HepG2 (cell line): ENCODE measurements around the gene LAPTM4A. TPM values are rescaled to one million over a fixed set of nuclear protein-coding genes. Genes with fewer than 3 reads are reported as not detected.

Experiments used
- BHLHE40 ChIP-seq: IDR thresholded peaks from 2 replicates; pipeline ENCODE4 v1.6.1; 2011; ENCODE audit warnings: low read length, improper control_type of control experiment
- ELF1 ChIP-seq: sonication (generic); formaldehyde crosslinking; IDR thresholded peaks from 2 replicates; pipeline ENCODE4 v1.4.0; 2020; ENCODE audit warnings: missing genetic modification reagents
- FLYWCH1 ChIP-seq: sonication (generic); formaldehyde crosslinking; IDR thresholded peaks from 2 replicates; pipeline ENCODE4 v1.8.1; 2023; ENCODE audit warnings: mild to moderate bottlenecking, missing genetic modification reagents
- FOSL1 ChIP-seq: sonication (generic); formaldehyde crosslinking; IDR thresholded peaks from 2 replicates; pipeline ENCODE4 v1.9.0; 2021; ENCODE audit warnings: missing genetic modification reagents, borderline replicate concordance
- FOXP1 ChIP-seq, 2 experiments: fragments of 450-650 bp in 1 of 2; IDR thresholded peaks; 2 replicates each; pipeline ENCODE4 v1.6.1; 2017 to 2018; ENCODE audit warnings: antibody characterized with exemption in 1 of 2
- HNRNPL ChIP-seq: fragments of 200-400 bp; formaldehyde crosslinking; IDR thresholded peaks from 2 replicates; pipeline ENCODE4 v1.6.1; 2017; ENCODE audit warnings: mild to moderate bottlenecking, low read depth, low read length
- IKZF4 ChIP-seq: sonication (generic); formaldehyde crosslinking; IDR thresholded peaks from 2 replicates; pipeline ENCODE4 v1.5.1; 2020; ENCODE audit warnings: borderline replicate concordance, mild to moderate bottlenecking, low read depth, missing genetic modification reagents; ENCODE audit errors: not compliant biosample characterization
- MATR3 ChIP-seq: sonication (generic); formaldehyde crosslinking; IDR thresholded peaks from 2 replicates; pipeline ENCODE4 v1.4.0; 2020; ENCODE audit warnings: missing genetic modification reagents
- PBX3 ChIP-seq: sonication (generic); formaldehyde crosslinking; IDR thresholded peaks from 2 replicates; pipeline ENCODE4 v1.8.1; 2023; ENCODE audit warnings: missing genetic modification reagents, inconsistent platforms, borderline replicate concordance
- PHF8 ChIP-seq: sonication (generic); formaldehyde crosslinking; IDR thresholded peaks from 2 replicates; pipeline ENCODE4 v1.5.0; 2020; ENCODE audit warnings: missing genetic modification reagents
- PPARG ChIP-seq: conservative IDR thresholded peaks from 2 replicates; pipeline ENCODE4 v1.6.1; 2016; ENCODE audit warnings: missing biosample characterization, missing genetic modification reagents
- RXRB ChIP-seq: IDR thresholded peaks from 2 replicates; pipeline ENCODE4 v1.6.1; 2016; ENCODE audit warnings: borderline replicate concordance, missing genetic modification reagents, missing compliant biosample characterization
- SALL1 ChIP-seq: sonication (generic); formaldehyde crosslinking; IDR thresholded peaks from 2 replicates; pipeline ENCODE4 v1.8.0; 2022; ENCODE audit warnings: mild to moderate bottlenecking, missing genetic modification reagents
- SNAPC2 ChIP-seq: sonication (generic); formaldehyde crosslinking; IDR thresholded peaks from 2 replicates; pipeline ENCODE4 v1.8.1; 2022; ENCODE audit warnings: mild to moderate bottlenecking, missing genetic modification reagents
- ZBTB20 ChIP-seq: sonication (generic); formaldehyde crosslinking; IDR thresholded peaks from 2 replicates; pipeline ENCODE4 v1.8.1; 2023; ENCODE audit warnings: missing genetic modification reagents, low read depth, mild to moderate bottlenecking, borderline replicate concordance
- ZBTB21 ChIP-seq: sonication (generic); formaldehyde crosslinking; IDR thresholded peaks from 2 replicates; pipeline ENCODE4 v1.4.0; 2020; ENCODE audit warnings: missing genetic modification reagents
- ZHX2 ChIP-seq, 2 experiments: sonication (generic) in 1 of 2; formaldehyde crosslinking in 1 of 2; IDR thresholded peaks; 2 replicates each; pipeline versions ENCODE4 v1.6.1 to v1.9.0; 2014 to 2022; ENCODE audit warnings: antibody characterized with exemption in 1 of 2, borderline replicate concordance in 1 of 2, inconsistent platforms in 1 of 2, low read depth in 1 of 2, missing genetic modification reagents in 1 of 2
- ZKSCAN5 ChIP-seq: sonication (generic); formaldehyde crosslinking; IDR thresholded peaks from 2 replicates; pipeline ENCODE4 v1.5.1; 2020; ENCODE audit warnings: mild to moderate bottlenecking, missing genetic modification reagents
- ZNF430 ChIP-seq: sonication (generic); formaldehyde crosslinking; IDR thresholded peaks from 2 replicates; pipeline ENCODE4 v1.9.0; 2021; ENCODE audit warnings: mild to moderate bottlenecking, missing genetic modification reagents
- ZNF552 ChIP-seq: sonication (generic); formaldehyde crosslinking; IDR thresholded peaks from 2 replicates; pipeline ENCODE4 v1.9.0; 2022; ENCODE audit warnings: missing genetic modification reagents, mild to moderate bottlenecking, borderline replicate concordance
- ZNF776 ChIP-seq: sonication (generic); formaldehyde crosslinking; IDR thresholded peaks from 2 replicates; pipeline ENCODE4 v1.4.0; 2020; ENCODE audit warnings: mild to moderate bottlenecking, missing genetic modification reagents
- ZNF841 ChIP-seq: sonication (generic); formaldehyde crosslinking; IDR thresholded peaks from 2 replicates; pipeline ENCODE4 v1.8.1; 2023; ENCODE audit warnings: missing genetic modification reagents, borderline replicate concordance
- polyA plus RNA-seq, 8 experiments: library from polyadenylated mRNA; depleted of rRNA in 3 of 8; stranded (reverse) in 7 of 8; unstranded in 1 of 8; fragments of >200 nt; fragmentation: Illumina TruSeq in 4 of 8; extraction: Trizol in 4 of 8; gene quantifications; 2 replicates each; pipeline versions ENCODE4 v1.2.1 to v1.2.3, GENCODE V29; 2011 to 2016; ENCODE audit warnings: low read depth in 4 of 8, missing spikeins in 1 of 8, mixed read lengths in 1 of 8; ENCODE audit not compliant: insufficient read depth in 1 of 8
- total RNA-seq, 5 experiments: library from RNA; depleted of rRNA; stranded (reverse); fragments of >200 nt; fragmentation: Illumina TruSeq; extraction: Trizol; gene quantifications; 2 replicates each; pipeline ENCODE4 v1.2.3, GENCODE V29; 2016; ENCODE audit warnings: low read depth in 1 of 5
- TF ChIP-seq, protein P1 (sequence below): sonication (generic); formaldehyde crosslinking; IDR thresholded peaks from 2 replicates; pipeline ENCODE4 v1.4.0; 2020; ENCODE audit warnings: missing genetic modification reagents

The LAPTM4A gene
- total and polyA plus RNA-seq, 2 of the 13 experiments (the other 11 are each of a cell fraction or from before 2014, with no cell fraction given), result 116 to 558 TPM

GRCh38 chr2:20077411-20077940, 26.0 kb upstream of the LAPTM4A start (continued):
- 0 out of 2 replicates have a peak, but pooled peaks have one; percentile 15 for TF ChIP-seq ELF1 (CRISPR knock-in tag)
- no peak for TF ChIP-seq ZBTB20 (CRISPR knock-in tag)
- no peak for TF ChIP-seq FLYWCH1 (CRISPR knock-in tag)
- TF ChIP-seq PBX3 (CRISPR knock-in tag), result no peak
- TF ChIP-seq MATR3 (CRISPR knock-in tag), result no peak
- TF ChIP-seq ZBTB21 (CRISPR knock-in tag), result no peak
- no peak for TF ChIP-seq ZNF430 (CRISPR knock-in tag)
- TF ChIP-seq ZNF841 (CRISPR knock-in tag), result no peak
- no peak for TF ChIP-seq ZNF776 (CRISPR knock-in tag)
- TF ChIP-seq PPARG, result peak; percentile 97
- TF ChIP-seq RXRB (CRISPR knock-in tag), result peak; percentile 21; the same call in 1 of the 2 replicates
- TF ChIP-seq, protein P1, sequence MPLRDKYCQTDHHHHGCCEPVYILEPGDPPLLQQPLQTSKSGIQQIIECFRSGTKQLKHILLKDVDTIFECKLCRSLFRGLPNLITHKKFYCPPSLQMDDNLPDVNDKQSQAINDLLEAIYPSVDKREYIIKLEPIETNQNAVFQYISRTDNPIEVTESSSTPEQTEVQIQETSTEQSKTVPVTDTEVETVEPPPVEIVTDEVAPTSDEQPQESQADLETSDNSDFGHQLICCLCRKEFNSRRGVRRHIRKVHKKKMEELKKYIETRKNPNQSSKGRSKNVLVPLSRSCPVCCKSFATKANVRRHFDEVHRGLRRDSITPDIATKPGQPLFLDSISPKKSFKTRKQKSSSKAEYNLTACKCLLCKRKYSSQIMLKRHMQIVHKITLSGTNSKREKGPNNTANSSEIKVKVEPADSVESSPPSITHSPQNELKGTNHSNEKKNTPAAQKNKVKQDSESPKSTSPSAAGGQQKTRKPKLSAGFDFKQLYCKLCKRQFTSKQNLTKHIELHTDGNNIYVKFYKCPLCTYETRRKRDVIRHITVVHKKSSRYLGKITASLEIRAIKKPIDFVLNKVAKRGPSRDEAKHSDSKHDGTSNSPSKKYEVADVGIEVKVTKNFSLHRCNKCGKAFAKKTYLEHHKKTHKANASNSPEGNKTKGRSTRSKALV, result no peak
- TF ChIP-seq ZNF552 (CRISPR knock-in tag), result no peak
- no peak for TF ChIP-seq ZHX2 (IDR thresholded peaks at IDR 0.05; ENCODE audit: low read depth)
- TF ChIP-seq ZHX2 (CRISPR knock-in tag; IDR thresholded peaks at IDR 0.05; ENCODE audit: borderline replicate concordance), result no peak
- TF ChIP-seq HNRNPL, result no peak
- TF ChIP-seq IKZF4 (CRISPR knock-in tag), result no peak
- no peak for TF ChIP-seq FOXP1 (IDR thresholded peaks at IDR 0.05)
- no peak for TF ChIP-seq FOXP1 (CRISPR knock-in tag; IDR thresholded peaks at IDR 0.05)
- no peak for TF ChIP-seq PHF8 (CRISPR knock-in tag)
- TF ChIP-seq FOSL1 (CRISPR knock-in tag), result no peak
- peak; percentile 45; the same call in 1 of the 2 replicates for TF ChIP-seq SALL1 (CRISPR knock-in tag)
- no peak for TF ChIP-seq SNAPC2 (CRISPR knock-in tag)
- TF ChIP-seq ZKSCAN5 (CRISPR knock-in tag), result no peak
- no peak for TF ChIP-seq BHLHE40
